ENCODE results near the gene ZHX3.
"Not testable (repeated sequence)": the region's sequence is repeated elsewhere in the genome, so short reads cannot be mapped to it uniquely, and the experiment has no call there.

Gene ZHX3

DNA sequence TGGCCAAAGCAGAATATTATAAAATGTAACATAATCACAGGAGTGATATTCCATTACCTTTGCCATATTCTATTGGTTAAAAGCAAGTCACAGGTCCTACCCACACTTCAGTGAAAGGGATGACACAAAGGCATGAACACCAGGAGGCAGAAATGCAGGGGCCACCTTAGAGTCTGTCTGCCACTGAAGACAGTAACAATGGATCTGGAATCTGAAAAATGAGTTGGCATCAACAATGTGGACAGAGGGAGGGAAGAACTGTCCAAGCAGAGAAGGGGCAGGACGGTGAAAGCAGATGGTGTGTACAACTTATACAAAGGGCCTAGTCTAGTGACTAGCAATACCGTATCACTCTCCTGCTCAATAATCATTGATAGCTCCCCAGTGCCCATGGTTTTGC, 16.5 kb upstream of the ZHX3 start:
- DNase-seq = no peak

DNA sequence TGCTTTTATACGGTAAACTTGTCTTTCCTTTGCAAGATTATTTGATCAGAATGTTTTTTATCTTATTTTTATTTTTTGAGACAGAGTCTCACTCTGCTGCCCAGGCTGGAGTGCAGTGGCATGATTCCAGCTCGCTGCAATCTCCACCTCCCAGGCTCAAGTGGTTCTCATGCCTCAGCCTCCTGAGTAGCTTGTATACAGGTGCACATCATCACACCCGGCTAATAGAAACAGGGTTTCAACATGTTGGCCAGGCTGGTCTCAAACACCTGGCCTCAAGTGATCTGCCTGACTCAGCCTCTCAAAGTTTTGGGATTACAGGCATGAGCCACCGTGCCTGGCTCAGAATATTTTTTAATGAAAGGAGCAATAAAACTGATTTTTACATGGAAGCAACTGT, 14.2 kb upstream of the ZHX3 start:
- no peak for DNase-seq

DNA sequence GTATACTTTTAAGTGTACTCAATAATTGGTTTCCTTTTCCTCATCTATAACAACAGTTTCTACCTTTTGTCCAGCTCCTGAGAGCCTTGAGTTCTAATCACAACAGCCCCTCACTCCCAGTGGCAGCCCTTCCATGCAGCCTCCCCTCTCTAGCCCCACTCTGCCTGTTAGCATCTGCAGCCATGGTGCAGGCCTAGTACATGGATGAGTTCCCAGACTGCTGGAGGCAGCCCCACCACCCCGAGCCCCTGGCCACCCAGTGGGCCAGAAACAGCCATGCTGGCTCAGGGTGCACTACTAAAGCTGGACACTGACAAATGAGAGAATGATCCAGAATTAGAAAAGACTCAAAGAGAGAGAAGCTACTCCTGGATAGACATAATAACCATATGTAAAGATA, 13.4 kb upstream of the ZHX3 start:
- DNase-seq = no peak

DNA sequence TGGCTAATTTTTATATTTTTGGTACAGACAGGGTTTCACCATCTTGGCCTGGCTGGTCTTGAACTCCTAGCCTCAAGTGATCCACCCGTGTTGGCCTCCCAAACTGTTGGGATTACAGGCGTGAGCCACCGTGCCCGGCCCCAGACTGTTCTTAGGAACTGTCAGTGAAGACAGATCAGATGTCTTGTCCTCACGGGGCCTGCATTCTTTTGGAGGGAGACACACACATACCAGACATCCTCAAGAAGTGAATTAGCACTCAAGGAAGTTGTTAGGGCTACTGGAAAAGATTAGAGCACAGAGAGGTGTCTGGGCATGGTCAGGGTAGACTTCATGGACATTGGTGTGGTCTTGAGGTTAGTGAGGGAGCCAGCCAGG, 12.8 kb upstream of the ZHX3 start:
- no peak for DNase-seq

DNA sequence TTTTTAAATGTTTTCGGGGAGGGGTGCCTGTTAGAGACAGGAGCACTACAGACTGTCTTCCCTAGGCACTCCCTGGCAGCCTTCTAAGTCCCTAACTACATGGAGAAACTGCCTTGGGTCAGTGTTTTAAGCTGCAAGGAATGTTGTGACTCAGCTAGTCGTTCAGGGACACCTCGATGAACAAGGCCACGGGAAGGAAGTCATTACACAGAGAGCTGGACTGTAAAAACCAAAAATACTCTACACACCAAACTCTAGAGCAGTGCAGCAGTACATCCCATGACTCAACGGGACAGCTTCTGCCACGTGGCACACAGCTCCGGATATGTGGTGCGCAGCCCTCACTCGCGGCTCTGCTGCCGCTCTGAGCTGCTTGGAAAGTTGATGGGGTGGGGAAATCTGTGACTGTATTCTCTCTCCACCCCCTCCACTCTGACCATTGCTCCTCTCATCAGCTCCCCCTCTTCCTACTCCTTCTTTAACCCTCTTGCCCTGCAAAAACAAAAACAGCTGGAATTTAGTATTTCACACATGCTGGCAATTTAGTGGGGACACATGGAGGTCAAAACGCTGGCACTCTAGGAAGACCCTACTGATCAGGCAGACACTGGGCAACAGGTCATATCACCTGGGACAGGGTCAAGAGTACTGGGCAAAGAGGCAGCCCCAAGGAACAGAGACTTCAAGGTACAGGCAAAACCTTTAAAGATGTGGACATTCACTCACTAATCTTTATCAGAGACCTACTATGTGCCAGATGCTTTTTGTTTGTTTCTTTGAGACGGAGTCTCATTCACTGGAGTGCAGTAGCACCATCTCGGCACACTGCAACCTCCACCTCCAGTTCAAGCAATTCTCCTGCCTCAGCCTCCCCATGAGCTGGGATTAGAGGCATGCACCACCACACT, 12.2 kb upstream of the ZHX3 start:
- peak in 6 of 14 donors; percentile 17 to 59 (median 38) for DNase-seq

DNA sequence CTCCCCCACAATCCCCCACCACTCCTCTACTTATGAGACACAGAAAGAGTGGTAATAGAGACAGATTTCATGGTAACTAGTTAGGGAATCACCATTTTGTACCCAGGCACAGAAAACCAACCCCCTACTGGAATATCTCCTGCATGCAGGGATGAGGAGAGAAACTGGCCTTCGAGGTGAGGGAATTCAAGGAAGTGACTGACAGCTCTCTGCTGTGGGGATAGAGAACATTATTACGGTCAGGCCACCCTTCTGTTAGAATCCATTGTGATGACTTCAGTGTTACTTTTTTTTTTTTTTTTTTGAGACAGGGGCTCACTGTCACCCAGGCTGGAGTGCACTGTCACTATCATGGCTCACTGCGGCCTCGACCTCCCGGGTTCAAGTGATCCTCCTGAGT, 9.6 kb upstream of the ZHX3 start:
- no peak for DNase-seq

DNA sequence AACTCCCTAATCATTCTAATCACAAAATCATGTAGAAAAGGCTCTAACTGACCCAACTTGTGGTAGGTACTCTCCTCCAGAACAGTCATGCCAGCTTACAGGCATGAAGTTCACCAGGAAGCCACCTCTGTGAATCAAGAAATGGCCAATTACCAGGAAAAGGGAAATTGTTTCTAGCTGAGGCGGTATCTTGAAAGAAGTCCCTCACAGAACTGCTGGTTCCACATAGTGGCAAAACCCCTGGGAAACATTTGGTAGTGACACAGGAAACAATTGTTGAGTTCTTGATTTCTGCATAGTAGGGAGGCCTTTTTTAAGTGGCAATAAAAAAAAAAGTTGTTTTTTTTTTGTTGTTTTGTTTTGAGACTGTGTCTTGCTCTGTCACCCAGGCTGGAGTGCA, 3.4 kb upstream of the ZHX3 start:
- DNase-seq = no peak

DNA sequence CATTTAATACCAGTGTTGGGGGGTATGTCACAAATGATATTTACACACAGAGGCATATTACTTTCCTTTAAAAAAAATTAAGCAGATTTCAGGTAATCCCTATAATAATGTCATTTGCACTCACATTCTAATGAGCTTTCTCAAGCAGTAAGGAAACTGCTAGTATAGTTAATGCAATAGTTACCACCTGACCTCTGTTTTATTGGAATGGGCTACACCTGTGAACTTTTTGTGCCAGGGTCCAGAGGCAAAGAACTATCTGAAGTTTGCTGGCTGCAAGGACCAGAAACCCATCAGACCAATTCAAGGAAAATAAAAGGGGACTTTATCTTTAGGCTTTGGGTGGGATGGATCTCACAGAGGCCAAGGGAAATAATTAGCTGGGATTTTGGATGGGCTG, 2.9 kb upstream of the ZHX3 start:
- no peak for DNase-seq

DNA sequence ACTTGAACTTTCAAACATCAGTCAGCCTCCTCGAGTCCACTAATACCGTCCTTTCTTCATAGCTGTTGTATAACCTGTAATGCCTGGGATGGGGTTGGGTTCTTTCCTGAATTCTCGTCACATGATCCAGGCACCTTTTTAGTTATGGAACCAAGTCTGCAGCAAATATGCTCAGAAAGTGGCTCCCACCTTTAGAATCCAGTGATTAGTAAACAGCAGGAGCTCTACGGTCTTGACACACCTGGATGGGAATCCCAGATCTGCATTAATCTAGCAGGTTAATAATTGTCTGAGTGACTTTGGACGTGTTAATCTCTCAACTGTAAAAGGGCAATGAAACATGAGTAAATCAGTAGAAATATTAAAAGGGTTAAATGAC, 729 bp upstream of the ZHX3 start:
- DNase-seq = no peak

DNA sequence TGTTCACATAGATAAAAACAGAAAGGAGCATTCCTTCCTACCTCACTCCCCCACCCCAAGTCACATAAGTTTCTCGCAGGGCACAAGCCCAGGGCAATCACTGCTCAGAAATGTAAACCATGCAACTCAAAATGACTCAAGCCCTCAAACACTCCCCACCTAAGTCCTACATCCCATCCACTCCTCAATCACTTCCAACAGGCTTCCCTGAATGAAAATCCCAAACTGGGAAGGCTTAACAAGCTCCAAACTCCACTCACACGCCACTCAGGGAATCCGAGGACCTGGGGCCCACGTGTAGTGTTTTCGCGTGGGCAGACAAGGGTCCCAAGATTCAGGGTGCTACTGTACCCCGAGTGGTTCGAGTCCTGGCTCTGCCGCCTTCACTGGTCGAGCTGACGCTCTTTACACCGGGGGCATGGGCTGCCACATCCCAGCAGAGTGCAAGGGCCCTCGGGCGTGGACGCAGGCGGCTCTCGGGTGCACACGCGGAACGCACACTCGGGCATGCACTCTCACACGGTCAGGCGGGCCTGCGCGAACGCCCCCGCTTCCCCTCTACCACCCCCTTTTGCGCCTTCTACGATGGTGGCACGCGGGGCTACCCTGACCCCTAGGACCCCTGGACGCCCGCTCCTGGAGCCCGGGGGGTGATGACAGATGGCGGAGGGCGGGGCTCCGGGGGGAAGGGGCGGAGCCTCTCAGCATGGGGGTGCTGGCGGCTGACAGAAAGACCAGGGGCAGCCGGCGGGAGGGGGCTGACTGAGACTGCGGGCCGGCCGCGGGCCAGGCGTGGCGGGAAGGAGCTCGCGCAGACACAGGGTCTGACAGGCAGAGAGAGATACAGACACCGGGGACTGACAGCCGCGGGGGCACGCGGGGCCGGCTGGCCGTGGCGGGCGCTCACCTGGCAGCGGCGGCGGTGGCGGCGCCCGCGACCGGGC, 657 bp downstream of the ZHX3 start:
- DNase-seq = peak in 13 of 14 donors; percentile 37 to 85 (median 71)

DNA sequence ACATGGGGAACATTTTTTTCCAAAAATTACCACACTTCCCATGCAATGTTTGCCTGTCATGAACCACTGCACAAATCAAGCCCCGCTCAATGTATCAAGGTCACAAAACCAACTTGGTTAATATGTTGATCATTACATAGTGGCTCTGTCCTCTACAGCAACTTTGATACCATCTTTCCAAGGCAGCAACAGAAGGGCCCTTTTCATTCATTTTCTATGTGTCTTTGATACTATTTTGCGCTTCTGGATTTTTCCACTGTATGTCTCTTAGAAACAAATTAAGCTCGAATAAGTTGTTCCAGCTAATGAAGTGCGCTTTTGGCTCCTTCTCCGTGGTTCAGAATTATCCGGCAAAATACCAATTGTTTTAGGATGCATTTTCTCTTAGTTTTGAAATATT, 1.5 kb downstream of the ZHX3 start:
- DNase-seq = peak in 1 of 14 donors; percentile 35

DNA sequence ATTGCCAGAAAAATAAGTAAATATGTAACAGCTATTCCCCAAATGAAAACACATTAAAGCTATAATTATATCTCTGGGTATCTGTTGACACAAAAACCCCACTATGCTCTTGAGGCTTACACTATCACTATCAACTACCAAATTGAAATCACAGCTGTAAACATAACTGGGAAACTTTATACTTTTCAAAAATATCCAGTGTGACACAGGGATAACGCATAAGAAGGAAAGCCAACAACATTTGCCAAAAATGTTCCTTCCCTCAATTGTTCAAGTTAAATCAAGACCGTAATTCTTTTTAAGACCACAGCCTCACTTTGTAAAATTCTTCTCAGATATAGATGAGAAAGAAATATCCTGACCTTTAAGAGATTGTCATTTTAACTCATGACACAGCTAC, 3.1 kb downstream of the ZHX3 start:
- no peak for DNase-seq

DNA sequence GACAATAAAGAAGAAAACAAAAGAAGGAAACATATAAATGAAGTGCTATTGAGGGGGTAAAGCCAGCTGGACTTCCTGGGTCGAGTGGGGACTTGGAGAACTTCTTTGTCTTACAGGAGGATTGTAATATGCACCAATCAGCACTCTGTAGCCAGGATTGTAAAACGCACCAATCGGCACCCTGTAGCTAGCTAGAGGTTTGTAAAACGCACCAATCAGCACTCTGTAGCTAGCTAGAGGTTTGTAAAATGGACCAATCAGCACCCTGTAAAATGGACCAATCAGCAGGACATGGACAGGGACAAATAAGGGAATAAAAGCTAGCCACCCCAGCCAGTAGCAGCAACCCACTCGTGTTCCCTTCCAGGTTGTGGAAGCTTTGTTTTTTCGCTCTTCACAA, 5.5 kb downstream of the ZHX3 start:
- not testable (repeated sequence) for DNase-seq

DNA sequence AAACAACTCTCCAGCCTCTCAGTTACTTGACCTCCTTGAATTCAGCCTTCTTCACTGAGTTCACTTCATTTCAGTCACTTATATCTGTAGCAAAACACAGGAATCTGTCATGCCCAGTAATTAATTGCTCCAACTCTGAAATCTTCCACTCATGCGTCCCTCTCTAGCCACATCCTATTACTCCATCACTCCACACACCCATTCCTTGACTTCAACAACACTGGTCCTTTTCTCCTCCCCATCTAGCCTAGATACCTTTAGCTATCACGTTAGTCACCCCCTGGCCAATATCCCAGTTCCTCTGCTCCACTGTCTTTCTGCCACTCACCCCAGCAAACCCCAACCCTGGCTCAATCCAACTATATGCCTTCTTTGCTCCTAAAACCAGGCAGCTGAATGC, 7.7 kb downstream of the ZHX3 start:
- no peak for DNase-seq

DNA sequence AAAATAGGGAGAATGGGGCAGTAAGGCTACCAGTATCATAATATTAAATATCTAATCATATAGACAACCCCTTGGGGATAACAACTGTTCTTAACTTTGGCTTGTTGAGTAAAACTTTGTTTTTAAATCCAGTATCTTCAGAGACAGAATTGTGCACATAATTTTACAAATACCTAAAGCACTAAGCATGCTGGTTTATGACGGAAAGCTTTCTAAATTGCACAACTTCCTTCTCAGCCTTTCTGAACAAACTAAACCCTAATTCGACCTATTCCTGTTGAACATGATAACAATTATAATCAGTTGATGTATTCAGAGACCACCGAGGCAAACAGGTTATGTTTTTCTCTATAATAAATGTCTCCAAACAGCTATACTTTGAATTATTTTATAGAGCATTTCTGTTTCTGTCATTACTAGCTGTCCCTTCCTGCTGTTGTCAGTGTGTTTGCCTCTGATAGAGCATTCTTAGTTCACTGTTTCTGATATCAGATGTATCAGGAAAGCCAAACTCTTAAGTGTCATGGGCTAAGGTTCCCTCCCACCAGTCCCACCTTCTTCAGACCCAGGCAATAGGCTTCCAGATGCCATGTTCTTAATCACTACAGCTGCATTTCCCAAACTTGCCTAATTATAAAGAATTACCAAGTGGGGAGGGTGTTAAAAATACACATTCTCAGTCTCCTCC, 8.7 kb downstream of the ZHX3 start:
- DNase-seq = no peak

DNA sequence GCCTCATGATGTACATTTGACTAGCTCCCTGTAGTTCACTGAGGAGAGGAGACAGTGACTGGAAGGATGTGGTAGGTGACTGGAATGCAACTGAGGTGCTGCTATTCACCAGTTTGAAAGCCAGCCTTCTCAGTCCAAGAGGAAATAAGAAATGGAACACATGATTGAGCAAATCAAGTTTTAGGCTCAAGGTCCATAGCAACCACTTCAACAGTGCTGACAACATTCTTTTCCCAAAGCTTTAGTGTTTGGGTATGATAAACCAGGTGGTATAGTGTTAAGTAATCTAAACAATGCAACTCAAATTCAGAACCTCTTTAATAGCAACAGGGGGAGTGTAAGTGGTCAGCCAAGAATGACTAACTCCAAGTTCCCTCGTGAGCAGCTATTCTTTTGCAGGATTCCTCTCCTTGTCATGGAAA, 9.2 kb downstream of the ZHX3 start:
- no peak for DNase-seq

DNA sequence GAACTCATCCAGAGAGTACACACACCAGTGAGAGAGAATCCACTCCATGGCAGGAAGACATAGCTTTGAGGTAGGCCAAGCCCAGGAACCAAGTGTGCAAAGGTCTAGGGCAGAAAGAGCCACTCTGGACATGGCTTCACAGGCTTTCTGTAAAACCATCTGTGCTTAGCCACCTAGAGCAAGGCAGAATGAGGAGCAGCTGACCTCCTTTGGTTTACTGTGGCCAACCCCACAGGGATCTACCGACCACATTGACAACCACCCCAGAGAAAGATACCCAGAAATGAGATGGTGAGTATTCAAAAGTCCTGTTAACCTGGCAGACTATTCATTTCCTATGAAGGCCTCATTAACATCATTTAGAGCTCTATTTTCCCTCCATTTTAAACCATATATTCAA, 10.5 kb downstream of the ZHX3 start:
- DNase-seq = no peak

DNA sequence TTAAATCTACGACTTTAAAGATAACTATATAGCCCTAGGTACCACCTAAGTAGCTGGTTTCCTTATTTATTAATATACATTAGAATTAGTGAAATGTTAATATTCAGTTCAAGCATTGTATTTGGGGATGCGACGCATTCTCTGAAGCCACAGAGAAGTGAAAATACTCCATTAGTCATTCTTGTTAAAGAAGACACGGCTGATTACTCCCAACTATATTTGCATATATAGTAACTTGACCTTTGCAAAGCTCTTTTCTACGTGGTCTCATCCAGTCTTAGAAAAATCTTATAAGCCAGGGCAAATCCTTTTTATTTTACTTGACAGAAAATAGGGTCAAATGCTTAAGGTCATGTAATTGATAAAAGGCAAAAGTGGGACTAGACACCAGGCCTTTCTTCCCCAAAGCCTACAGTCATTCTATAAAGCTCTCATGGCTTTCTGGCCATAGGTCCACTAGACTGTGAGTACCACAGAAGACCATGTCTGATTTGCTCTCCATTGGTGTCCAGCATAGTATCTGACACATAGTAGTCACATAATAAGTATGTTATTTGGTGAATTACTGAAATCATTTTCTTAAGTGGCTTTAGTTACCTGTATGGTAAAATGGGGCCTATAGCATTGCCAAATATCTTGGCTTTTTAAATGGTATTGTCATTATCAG, 11.3 kb downstream of the ZHX3 start:
- DNase-seq = no peak

DNA sequence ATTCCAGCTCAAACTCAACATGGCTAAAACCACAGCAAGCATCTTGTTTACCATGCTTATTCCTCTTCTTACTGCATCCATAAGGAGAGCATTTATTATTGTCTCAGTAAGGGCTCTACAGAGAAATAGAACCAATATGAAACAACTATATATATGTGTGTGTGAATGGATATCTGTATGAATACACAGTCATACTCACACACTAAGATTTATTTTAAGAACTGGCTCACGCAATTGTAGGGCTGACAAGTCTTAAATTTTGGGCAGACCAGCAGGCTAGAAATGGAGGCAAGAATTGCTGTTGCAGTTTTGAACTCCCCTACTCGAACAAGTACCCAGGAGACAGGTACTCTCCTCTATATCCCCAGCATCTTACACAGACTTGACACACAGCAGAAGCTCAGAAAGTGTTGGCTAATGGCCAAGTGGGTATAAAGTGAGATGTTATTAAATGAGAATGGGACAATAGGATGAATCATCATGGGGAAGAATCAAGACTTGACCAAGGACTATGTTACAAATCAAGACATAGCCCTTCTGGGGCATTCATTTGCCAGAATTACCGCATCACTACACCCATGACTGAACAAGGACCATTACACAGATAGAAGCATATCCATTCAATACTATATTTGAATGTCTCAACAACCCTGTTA, 13.0 kb downstream of the ZHX3 start:
- DNase-seq = no peak

DNA sequence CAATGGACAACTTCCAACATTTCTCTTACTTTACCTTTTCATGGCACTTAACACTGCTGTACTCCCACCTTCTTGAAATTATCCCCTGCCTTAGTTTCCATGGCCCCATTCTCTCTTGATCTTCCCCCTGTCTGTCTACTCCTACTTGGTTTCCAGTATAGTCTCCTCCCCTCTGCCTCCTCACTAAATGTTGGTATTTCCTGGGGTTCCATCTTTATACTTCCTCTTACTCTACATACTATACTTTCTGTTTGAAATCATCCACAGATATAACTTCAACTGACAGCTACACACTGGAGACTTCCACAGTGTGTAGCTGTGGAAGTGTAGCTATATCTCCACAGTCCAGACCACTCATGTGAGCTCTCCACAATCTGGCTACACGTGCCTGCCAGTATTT, 13.5 kb downstream of the ZHX3 start:
- no peak for DNase-seq

DNA sequence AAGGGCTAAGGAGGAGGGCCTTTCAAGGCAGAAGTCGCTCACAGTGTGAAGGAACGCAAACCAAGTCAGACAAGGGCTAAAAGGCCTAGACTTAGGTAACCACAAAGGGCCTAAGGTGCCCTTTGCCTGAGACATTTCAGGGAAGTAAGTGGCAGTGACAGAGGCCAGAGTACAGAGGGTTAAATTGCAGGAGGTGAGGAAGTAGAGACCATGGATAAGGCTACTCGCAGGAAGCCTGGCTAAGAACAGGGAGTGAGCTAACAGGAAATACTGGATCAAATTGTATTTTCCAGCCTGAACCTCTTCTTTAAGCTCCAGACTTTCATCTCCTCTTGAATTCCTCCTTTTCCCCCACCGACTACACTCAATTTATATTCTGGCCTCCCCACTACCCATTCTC, 16.6 kb downstream of the ZHX3 start:
- DNase-seq = no peak

DNA sequence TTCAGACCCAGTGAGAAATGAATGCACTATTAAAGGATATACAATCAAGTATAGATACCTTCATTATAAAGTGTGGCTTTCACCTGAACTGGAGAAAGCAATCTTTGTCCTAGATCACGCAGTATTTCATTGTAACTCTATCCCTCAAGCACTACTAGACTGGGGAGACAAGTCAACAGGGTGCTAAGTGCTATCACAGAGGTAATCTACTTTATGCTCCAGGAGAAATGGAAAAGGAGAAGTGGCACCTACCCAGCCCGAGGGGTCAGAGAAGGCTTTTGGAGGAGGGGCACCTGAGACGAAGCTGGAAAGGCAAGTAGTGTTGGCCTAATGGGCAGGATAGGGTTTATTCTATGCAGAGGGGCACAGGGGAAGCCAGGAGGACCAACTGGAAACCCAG, 17.1 kb downstream of the ZHX3 start:
- DNase-seq = no peak

Data from C1 segment of cervical spinal cord (tissue), 14 donors.